ENCODE results near the gene TEX28. TPM values are rescaled to one million over a fixed set of nuclear protein-coding genes. Genes with fewer than 3 reads are reported as not detected.

TEX28 gene
- total RNA-seq, 1 donor from 2014 or later, result not detected

GRCh38 chrX:154325541-154325940 is 30.6 kb upstream of the TEX28 start:
- H3K36me3 Mint-ChIP-seq (ENCODE audit: low read depth, unreplicated experiment), result no peaks in the 10 kb centered on the region
- H3K9me3 Mint-ChIP-seq (ENCODE audit: unreplicated experiment), result no peaks in the 10 kb centered on the region
- no peak overlapping the region for H3K4me3 Mint-ChIP-seq (ENCODE audit: unreplicated experiment)

DNA sequence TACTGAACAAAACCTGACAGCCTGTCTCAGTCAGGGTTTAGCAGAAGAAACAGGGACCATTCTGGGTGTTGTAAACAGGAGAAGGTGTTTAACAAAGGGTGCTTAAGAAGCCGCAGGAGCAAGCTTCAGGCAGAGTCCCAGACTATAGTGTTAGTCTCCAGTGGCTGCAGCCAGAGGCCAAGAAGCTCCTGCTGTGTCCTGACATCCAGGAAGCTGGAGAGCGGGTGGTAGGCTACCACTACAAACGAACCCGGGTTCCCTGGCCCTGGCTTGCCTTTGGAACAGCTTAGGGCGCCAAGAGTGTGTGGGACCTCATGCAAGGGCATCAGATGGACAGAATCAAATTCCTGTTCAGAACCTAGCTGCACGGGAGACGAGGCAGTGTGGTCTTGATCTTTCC is 28.6 kb upstream of the TEX28 start:
- no peak overlapping the region for H3K4me3 Mint-ChIP-seq (ENCODE audit: unreplicated experiment)
- DNase-seq (ENCODE audit: low read depth) (no peak), FAIRE-seq (peak; percentile 67)
- Histone ChIP-seq H2AFZ (ENCODE audit: low read depth, low read length) (no peak overlapping the region), H3K4me3 (ENCODE audit: insufficient read depth, low read depth, low read length) (no peak overlapping the region), H3K79me2 (ENCODE audit: insufficient read depth, low read length) (no peaks in the 10 kb centered on the region), H3K36me3 (ENCODE audit: insufficient read depth, low read length) (no peaks in the 10 kb centered on the region), H4K20me1 (ENCODE audit: insufficient read depth, low read length) (no peaks in the 10 kb centered on the region), H3K27ac (ENCODE audit: low read depth, low read length) (no peak overlapping the region), H3K9ac (ENCODE audit: low read length) (no peak overlapping the region), H3K9me3 (ENCODE audit: insufficient read depth, low read depth, low read length) (no peaks in the 10 kb centered on the region), H3K4me2 (ENCODE audit: low read length) (no peak overlapping the region), H3K4me1 (ENCODE audit: insufficient read depth, low read length) (peaks cover 7% of the 10 kb centered on the region), H3K27me3 (ENCODE audit: insufficient read depth, low read length) (peaks cover 26% of the 10 kb centered on the region)
- H3K9me3 Mint-ChIP-seq (ENCODE audit: unreplicated experiment), result no peaks in the 10 kb centered on the region
- H3K4me1 Mint-ChIP-seq (ENCODE audit: low read depth, unreplicated experiment), result no peaks in the 10 kb centered on the region
- TF ChIP-seq CTCF (IDR thresholded peaks at IDR 0.05; ENCODE audit: insufficient read depth, low read depth, low read length) (no peak), EZH2 (IDR thresholded peaks at IDR 0.05; ENCODE audit: insufficient read depth, low read length) (no peak)
- H3K36me3 Mint-ChIP-seq (ENCODE audit: low read depth, unreplicated experiment), result no peaks in the 10 kb centered on the region
- no peak overlapping the region for H3K27ac Mint-ChIP-seq (ENCODE audit: unreplicated experiment)
- peaks cover 34% of the 10 kb centered on the region for H3K27me3 Mint-ChIP-seq (ENCODE audit: low read depth, unreplicated experiment)

More at GRCh38 chrX:154325541-154325940, 30.6 kb upstream of the TEX28 start:
- no peak overlapping the region for H3K27ac ChIP-seq (ENCODE audit: low read depth, low read length)
- no peaks in the 10 kb centered on the region for H3K79me2 ChIP-seq (ENCODE audit: insufficient read depth, low read length)
- no peaks in the 10 kb centered on the region for H3K9me3 ChIP-seq (ENCODE audit: insufficient read depth, low read depth, low read length)
- peak overlapping the region; percentile 51 for H3K4me2 ChIP-seq (ENCODE audit: low read length)
- TF ChIP-seq CTCF (IDR thresholded peaks at IDR 0.05; ENCODE audit: insufficient read depth, low read depth, low read length) (no peak), EZH2 (IDR thresholded peaks at IDR 0.05; ENCODE audit: insufficient read depth, low read length) (no peak)
- H3K27me3 Mint-ChIP-seq (ENCODE audit: low read depth, unreplicated experiment), result peaks cover 25% of the 10 kb centered on the region
- no peaks in the 10 kb centered on the region for H3K36me3 ChIP-seq (ENCODE audit: insufficient read depth, low read length)
- DNase-seq (ENCODE audit: low read depth), result peak; percentile 30
- H3K27me3 ChIP-seq (ENCODE audit: insufficient read depth, low read length), result peaks cover 24% of the 10 kb centered on the region
- no peak overlapping the region for H2AFZ ChIP-seq (ENCODE audit: low read depth, low read length)
- H3K4me1 ChIP-seq (ENCODE audit: insufficient read depth, low read length), result peaks cover 7% of the 10 kb centered on the region
- no peak for FAIRE-seq
- no peaks in the 10 kb centered on the region for H4K20me1 ChIP-seq (ENCODE audit: insufficient read depth, low read length)
- H3K27ac Mint-ChIP-seq (ENCODE audit: unreplicated experiment), result no peak overlapping the region
- H3K4me3 ChIP-seq (ENCODE audit: insufficient read depth, low read depth, low read length), result no peak overlapping the region
- no peak overlapping the region for H3K9ac ChIP-seq (ENCODE audit: low read length)
- H3K4me1 Mint-ChIP-seq (ENCODE audit: low read depth, unreplicated experiment), result no peaks in the 10 kb centered on the region

GRCh38 chrX:154322890-154323289 is 28.0 kb upstream of the TEX28 start:
- no peaks in the 10 kb centered on the region for H3K4me1 Mint-ChIP-seq (ENCODE audit: low read depth, unreplicated experiment)
- H3K27ac Mint-ChIP-seq (ENCODE audit: unreplicated experiment), result no peak overlapping the region
- Histone ChIP-seq H3K27me3 (ENCODE audit: insufficient read depth, low read length) (peaks cover 26% of the 10 kb centered on the region), H3K27ac (ENCODE audit: low read depth, low read length) (no peak overlapping the region), H3K79me2 (ENCODE audit: insufficient read depth, low read length) (no peaks in the 10 kb centered on the region), H3K4me2 (ENCODE audit: low read length) (no peak overlapping the region), H4K20me1 (ENCODE audit: insufficient read depth, low read length) (no peaks in the 10 kb centered on the region), H3K9ac (ENCODE audit: low read length) (no peak overlapping the region), H3K9me3 (ENCODE audit: insufficient read depth, low read depth, low read length) (no peaks in the 10 kb centered on the region), H3K36me3 (ENCODE audit: insufficient read depth, low read length) (no peaks in the 10 kb centered on the region), H3K4me1 (ENCODE audit: insufficient read depth, low read length) (peaks cover 7% of the 10 kb centered on the region), H3K4me3 (ENCODE audit: insufficient read depth, low read depth, low read length) (no peak overlapping the region), H2AFZ (ENCODE audit: low read depth, low read length) (no peak overlapping the region)
- no peak for FAIRE-seq
- TF ChIP-seq CTCF (IDR thresholded peaks at IDR 0.05; ENCODE audit: insufficient read depth, low read depth, low read length) (no peak), EZH2 (IDR thresholded peaks at IDR 0.05; ENCODE audit: insufficient read depth, low read length) (no peak)
- H3K4me3 Mint-ChIP-seq (ENCODE audit: unreplicated experiment), result no peak overlapping the region
- no peaks in the 10 kb centered on the region for H3K9me3 Mint-ChIP-seq (ENCODE audit: unreplicated experiment)
- H3K27me3 Mint-ChIP-seq (ENCODE audit: low read depth, unreplicated experiment), result peaks cover 34% of the 10 kb centered on the region
- DNase-seq (ENCODE audit: low read depth), result no peak
- no peaks in the 10 kb centered on the region for H3K36me3 Mint-ChIP-seq (ENCODE audit: low read depth, unreplicated experiment)

Measured in astrocyte (in vitro differentiated cells and primary cell).